ENCODE results near the gene THBS4. TPM values are rescaled to one million over a fixed set of nuclear protein-coding genes. Genes with fewer than 3 reads are reported as not detected.
"Not testable (repeated sequence)": the region's sequence is repeated elsewhere in the genome, so short reads cannot be mapped to it uniquely, and the experiment has no call there.

Gene THBS4
- total RNA-seq, 2 experiments from 2014 or later = 0.41 to 0.76 TPM

DNA sequence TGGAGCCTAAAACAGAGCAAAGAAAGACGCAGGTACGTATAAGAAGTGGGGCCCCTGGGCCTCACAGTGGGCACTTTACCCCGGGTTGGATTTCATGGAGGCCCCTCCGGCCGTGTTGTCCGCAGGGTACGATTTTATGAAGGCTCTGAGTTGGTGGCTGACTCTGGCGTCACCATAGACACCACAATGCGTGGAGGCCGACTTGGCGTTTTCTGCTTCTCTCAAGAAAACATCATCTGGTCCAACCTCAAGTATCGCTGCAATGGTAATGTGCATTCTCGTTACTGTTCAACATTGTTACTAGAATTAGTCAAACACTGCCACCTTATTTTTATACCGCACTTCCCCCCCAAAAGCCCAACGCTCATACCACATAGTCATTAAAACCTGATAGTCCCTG is 47.1 kb downstream of the THBS4 start:
- no peaks in the 10 kb centered on the region for H3K9me3 Mint-ChIP-seq
- no peak for DNase-seq
- no peaks in the 10 kb centered on the region for H3K27me3 Mint-ChIP-seq
- no peaks in the 10 kb centered on the region for H3K36me3 Mint-ChIP-seq
- no peak overlapping the region for H3K27ac Mint-ChIP-seq
- H3K4me1 Mint-ChIP-seq = peaks cover 6% of the 10 kb centered on the region
- no peak overlapping the region for H3K4me3 Mint-ChIP-seq

DNA sequence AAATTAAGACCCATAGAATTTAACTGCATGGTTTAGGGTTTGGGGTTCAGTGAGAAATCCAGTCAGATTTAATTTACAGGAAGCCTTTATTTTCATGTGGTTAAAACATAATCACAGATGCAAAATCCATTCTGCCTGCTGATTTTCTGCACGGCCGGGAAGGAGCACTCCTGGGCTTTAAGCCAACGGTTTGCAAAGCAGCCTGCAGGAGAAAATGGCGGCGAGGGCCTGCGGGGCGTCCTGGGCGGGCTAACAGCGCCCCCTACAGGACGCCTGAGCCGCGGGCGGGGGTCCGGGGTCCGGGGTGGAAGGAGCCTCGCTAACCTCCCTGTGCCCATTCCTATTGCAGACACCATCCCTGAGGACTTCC is 47.6 kb downstream of the THBS4 start:
- peak overlapping the region; percentile 71 for H3K4me3 Mint-ChIP-seq
- H3K27me3 Mint-ChIP-seq = no peaks in the 10 kb centered on the region
- peak; percentile 61 for DNase-seq
- H3K4me1 Mint-ChIP-seq = peaks cover 6% of the 10 kb centered on the region
- H3K27ac Mint-ChIP-seq = peak overlapping the region; percentile 83
- no peaks in the 10 kb centered on the region for H3K36me3 Mint-ChIP-seq
- no peaks in the 10 kb centered on the region for H3K9me3 Mint-ChIP-seq

DNA sequence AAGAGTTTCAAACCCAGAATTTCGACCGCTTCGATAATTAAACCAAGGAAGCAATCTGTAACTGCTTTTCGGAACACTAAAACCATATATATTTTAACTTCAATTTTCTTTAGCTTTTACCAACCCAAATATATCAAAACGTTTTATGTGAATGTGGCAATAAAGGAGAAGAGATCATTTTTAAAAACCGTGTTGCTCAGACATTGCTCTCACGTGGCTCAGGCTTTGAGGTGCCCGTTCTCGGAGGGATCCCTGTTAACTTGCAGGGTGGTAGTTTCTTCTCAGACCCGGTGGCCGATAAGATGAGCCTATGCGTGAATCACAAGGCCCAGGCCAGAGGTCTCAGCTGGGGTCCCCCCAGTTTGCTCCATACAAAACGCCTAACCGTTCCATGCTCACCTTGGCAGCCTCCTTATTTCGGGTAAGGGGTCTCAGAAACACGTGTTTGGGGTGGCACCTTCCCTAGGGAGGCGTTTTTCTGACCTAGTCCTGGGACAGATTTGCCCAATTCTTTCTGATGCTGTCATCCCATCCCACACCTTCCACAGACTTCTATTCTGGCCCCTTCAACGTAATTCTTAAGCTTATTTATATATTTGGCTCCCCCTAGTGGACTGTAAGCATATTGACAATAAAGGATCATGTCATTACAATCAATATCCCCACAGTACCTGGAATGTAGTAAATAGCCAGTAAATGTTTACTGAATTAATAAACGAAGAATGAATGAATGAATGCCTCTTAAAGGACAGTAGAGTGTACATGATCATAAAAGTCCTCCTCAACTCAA is 48.1 kb downstream of the THBS4 start:
- Mint-ChIP-seq H3K9me3 (no peaks in the 10 kb centered on the region), H3K27me3 (no peaks in the 10 kb centered on the region), H3K4me1 (peaks cover 6% of the 10 kb centered on the region), H3K36me3 (no peaks in the 10 kb centered on the region), H3K4me3 (peak overlapping the region; percentile 71), H3K27ac (peak overlapping the region; percentile 83)
- DNase-seq = peak; percentile 18

DNA sequence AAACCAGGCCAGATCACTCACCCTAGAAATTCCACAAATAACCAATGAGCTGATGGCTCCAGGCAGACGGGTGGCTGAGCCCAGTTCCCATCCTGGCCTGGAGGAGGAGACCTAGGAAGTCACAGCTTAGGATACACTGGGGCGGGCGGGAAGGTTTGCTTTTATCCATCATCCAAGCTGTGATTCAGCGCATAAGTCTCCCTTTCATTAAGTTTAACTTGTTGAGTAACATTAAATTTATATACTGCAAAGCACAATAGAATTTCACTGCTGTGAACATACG is 55.7 kb downstream of the THBS4 start:
- DNase-seq = no peak
- Mint-ChIP-seq H3K9me3 (no peaks in the 10 kb centered on the region), H3K27ac (no peak overlapping the region), H3K4me1 (peaks cover 10% of the 10 kb centered on the region), H3K4me3 (no peak overlapping the region), H3K27me3 (no peaks in the 10 kb centered on the region), H3K36me3 (no peaks in the 10 kb centered on the region)

DNA sequence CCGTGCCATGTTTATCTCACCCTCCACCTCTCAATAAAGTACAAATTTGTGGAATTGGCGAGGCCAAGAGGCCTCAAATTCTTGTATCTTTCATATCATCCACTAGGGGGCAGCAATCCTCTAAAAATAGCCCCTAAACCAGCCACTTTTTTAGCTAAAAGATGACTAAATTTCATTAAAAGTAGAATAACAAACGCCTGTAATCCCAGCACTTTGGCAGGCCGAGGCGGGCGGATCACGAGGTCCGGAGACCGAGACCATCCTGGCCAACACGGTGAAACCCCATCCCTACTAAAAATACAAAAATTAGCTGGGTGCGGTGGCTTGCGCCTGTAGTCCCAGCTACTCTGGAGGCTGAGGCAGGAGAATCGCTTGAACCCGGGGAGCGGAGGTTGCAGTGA is 56.6 kb downstream of the THBS4 start:
- H3K4me3 Mint-ChIP-seq, H3K36me3 Mint-ChIP-seq, H3K4me1 Mint-ChIP-seq, H3K27me3 Mint-ChIP-seq, DNase-seq, H3K9me3 Mint-ChIP-seq: not testable (repeated sequence)
- H3K27ac Mint-ChIP-seq = peak overlapping the region; percentile 67

DNA sequence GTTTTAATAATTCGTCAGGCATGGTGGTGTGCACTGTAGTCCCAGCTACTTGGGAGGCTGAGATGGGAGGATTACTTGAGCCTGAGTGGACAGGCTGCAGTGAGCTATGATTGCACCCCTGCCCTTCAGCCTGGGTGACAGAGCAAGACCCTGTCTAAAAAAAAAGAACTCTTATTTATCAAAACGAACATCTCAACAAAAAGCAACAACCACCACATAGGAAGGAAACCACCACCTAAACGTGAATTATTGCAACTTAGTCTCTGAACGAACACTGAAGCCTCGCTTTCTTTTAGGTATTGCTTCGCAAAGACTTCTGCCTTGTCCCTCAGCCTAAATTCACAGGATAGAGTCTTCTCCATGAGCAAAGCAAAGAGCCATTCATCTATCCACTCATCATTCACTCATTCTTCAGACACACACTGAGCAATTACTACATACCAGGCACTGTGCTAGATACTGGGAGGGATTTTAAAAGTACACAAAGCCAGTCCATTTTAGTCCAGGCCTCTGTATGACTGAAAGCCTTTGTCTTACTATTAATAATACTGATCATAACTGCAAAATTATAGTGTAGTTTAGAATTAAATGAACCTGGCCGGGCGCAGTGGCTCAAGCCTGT is 57.4 kb downstream of the THBS4 start:
- peaks cover 2% of the 10 kb centered on the region for H3K36me3 Mint-ChIP-seq
- DNase-seq = no peak
- peak overlapping the region; percentile 49 for H3K27ac Mint-ChIP-seq
- H3K9me3 Mint-ChIP-seq = no peaks in the 10 kb centered on the region
- H3K27me3 Mint-ChIP-seq = no peaks in the 10 kb centered on the region
- no peak overlapping the region for H3K4me3 Mint-ChIP-seq
- peaks cover 10% of the 10 kb centered on the region for H3K4me1 Mint-ChIP-seq

DNA sequence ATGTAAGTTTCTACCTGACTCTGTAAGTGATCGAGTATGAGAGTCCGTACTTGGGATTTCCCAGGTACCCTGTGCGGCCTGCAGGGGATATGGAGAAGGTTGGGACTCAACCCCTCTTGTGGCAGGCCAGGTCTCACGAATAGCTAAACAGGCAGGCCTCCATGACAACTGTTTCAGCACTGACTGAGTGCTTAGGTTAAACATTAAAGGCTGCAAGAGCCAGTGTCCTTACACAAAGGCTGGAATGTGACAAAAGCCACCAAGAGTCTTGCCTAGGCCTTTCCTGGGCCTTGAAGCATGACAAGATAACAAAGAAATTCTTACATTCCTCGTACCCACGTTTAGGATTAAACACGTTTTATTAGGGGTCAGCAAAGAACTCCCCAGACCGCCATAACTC is 58.6 kb downstream of the THBS4 start:
- no peak overlapping the region for H3K27ac Mint-ChIP-seq
- no peak for DNase-seq
- no peak overlapping the region for H3K4me3 Mint-ChIP-seq
- peaks cover 15% of the 10 kb centered on the region for H3K4me1 Mint-ChIP-seq
- no peaks in the 10 kb centered on the region for H3K9me3 Mint-ChIP-seq
- no peaks in the 10 kb centered on the region for H3K27me3 Mint-ChIP-seq
- peaks cover 2% of the 10 kb centered on the region for H3K36me3 Mint-ChIP-seq

DNA sequence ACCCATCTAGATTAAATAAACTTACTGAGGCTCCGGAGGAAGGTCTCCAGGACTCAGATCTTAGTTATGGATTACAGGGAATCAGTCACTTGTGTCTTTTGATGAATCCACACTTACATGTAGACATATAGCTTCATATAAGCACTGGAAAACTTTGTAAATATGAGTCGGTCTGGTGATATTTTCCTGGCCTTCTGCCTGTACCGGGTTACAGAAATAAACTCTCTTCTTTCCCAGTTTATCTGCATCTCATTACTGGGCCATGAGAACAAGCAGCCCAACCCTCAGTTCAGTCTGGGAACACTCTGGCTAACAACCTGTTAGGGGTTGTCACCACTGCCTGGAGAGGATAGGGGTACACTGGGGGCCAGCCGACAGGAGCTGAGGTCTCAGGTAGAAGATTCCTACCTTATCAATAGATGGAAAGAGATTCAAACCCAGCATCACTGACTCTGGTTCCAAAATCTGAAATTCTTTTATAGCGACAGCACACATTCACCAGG is 59.1 kb downstream of the THBS4 start:
- Mint-ChIP-seq H3K27ac (no peak overlapping the region), H3K4me1 (peaks cover 15% of the 10 kb centered on the region), H3K9me3 (no peaks in the 10 kb centered on the region), H3K27me3 (no peaks in the 10 kb centered on the region), H3K36me3 (peaks cover 2% of the 10 kb centered on the region), H3K4me3 (no peak overlapping the region)
- no peak for DNase-seq

DNA sequence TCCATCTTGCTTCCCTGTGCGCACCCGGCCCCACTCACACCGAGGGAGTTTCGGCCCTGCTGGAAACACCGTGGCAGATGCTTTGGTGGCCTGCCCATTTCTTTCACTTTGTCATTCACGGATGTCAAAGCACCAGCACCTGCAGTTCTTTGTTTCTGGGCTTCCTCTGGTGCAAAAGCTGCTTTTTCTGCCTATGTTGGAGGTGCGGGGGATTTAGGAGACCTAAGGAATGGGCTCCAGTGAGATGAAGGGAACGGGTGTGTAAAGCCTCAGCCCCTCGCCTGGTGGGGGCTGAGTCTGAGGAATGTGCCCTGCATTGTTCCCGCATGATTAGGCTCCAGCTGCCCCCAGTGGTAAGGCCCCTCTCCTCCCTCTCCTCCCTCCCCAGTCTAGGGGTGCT is 62.3 kb downstream of the THBS4 start:
- H3K27ac Mint-ChIP-seq = no peak overlapping the region
- peaks cover 5% of the 10 kb centered on the region for H3K36me3 Mint-ChIP-seq
- no peaks in the 10 kb centered on the region for H3K9me3 Mint-ChIP-seq
- DNase-seq = no peak
- no peaks in the 10 kb centered on the region for H3K27me3 Mint-ChIP-seq
- H3K4me1 Mint-ChIP-seq = peaks cover 23% of the 10 kb centered on the region
- no peak overlapping the region for H3K4me3 Mint-ChIP-seq

DNA sequence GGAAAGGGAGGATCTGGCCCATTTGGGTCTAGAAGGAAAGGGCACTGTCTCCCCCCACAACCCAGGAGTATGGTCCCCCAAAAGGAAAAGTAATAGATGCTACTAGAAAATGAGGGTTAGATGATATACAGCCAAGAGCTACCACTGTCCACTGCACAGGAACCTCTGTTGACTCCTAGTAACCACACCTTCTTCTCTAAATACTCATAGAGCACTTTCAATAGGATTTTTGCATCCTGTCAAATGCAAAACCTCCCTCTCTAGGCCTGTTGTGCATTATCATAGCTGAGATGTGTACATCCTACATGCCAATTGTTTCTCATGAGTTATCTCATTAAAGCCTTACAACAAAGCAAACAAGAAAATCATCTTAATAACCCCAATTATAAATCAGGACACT is 66.8 kb downstream of the THBS4 start:
- Mint-ChIP-seq H3K27ac (no peak overlapping the region), H3K4me1 (peaks cover 56% of the 10 kb centered on the region), H3K4me3 (no peak overlapping the region), H3K27me3 (no peaks in the 10 kb centered on the region), H3K9me3 (peaks cover 7% of the 10 kb centered on the region), H3K36me3 (peaks cover 8% of the 10 kb centered on the region)
- no peak for DNase-seq

DNA sequence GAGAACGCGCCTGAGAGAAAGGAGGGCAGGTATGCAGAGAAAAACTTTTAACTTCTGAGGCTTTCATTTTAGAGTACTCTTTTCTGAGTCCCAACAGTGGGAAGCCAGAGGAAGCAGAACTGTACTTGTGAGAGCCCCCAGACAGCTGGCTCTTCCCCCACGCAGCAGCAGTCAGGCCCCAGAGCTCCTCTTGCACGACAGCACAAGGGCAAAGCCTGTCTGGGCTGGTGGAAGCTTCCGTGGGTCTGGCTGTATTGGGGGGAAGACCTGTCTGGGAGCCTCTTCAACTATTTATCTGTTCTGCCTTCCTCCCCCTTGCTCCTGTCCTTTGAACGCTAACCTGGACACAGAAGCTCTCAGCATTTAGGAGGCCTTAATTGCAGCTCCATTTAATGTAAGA is 68.2 kb downstream of the THBS4 start:
- Mint-ChIP-seq H3K36me3 (peaks cover 9% of the 10 kb centered on the region), H3K4me1 (peaks cover 56% of the 10 kb centered on the region), H3K9me3 (peaks cover 10% of the 10 kb centered on the region), H3K4me3 (no peak overlapping the region), H3K27me3 (no peaks in the 10 kb centered on the region), H3K27ac (peak overlapping the region; percentile 37)
- DNase-seq = no peak

DNA sequence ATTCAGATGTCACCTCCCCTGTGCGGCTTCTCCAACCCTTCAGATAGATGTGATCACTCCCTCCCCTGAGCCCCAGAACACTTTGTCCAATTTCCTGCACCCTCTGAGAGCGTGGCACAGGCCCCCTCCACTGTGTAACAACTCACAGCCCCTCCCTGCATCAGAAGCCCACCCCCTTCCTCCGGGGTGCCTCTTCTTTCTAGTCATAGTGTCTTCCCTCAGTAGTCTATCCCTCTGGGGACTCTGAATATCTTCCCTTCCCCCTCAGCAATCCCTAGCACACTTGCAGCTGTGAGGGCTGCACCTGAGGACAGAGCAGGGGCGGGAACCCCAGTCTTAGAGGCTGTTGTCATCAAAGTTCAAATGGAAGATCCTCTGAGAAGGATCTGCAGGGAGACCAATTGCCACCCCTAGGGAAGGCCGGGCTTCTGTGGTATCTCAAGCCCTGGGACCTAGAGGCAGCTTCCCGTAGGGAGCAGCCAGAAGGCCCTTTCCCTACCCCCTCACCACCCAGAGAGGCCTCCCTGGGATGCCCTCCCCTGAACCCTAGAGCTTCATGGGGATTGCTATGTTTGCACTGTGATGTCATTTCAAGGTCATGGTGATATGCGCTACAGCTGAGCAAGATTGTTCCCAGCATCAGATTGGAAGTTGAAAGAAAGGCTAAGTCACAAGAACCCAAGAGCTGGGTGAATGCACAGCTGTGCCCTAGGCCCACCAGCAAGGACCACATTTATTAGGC is 70.7 kb downstream of the THBS4 start:
- no peaks in the 10 kb centered on the region for H3K27me3 Mint-ChIP-seq
- peaks cover 9% of the 10 kb centered on the region for H3K36me3 Mint-ChIP-seq
- H3K27ac Mint-ChIP-seq = no peak overlapping the region
- no peak overlapping the region for H3K4me3 Mint-ChIP-seq
- peaks cover 55% of the 10 kb centered on the region for H3K4me1 Mint-ChIP-seq
- peaks cover 10% of the 10 kb centered on the region for H3K9me3 Mint-ChIP-seq
- DNase-seq = no peak

DNA sequence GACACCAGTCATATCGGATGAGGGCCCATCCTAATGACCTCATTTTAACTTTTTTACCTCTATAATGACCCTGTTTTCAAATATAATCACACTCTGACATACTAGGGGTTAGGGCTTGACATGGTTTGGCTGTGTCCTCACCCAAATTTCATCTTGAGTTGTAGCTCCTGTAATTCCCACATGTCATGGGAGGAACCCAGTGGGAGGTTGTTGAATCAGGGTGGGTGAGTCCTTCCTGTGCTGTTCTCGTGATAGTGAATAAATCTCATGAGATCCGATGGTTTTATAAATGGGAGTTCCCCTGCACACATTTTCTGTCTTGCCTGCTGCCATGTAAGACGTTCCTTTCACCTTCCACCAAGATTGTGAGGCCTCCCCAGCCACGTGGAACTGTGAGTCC is 71.8 kb downstream of the THBS4 start:
- peaks cover 49% of the 10 kb centered on the region for H3K4me1 Mint-ChIP-seq

DNA sequence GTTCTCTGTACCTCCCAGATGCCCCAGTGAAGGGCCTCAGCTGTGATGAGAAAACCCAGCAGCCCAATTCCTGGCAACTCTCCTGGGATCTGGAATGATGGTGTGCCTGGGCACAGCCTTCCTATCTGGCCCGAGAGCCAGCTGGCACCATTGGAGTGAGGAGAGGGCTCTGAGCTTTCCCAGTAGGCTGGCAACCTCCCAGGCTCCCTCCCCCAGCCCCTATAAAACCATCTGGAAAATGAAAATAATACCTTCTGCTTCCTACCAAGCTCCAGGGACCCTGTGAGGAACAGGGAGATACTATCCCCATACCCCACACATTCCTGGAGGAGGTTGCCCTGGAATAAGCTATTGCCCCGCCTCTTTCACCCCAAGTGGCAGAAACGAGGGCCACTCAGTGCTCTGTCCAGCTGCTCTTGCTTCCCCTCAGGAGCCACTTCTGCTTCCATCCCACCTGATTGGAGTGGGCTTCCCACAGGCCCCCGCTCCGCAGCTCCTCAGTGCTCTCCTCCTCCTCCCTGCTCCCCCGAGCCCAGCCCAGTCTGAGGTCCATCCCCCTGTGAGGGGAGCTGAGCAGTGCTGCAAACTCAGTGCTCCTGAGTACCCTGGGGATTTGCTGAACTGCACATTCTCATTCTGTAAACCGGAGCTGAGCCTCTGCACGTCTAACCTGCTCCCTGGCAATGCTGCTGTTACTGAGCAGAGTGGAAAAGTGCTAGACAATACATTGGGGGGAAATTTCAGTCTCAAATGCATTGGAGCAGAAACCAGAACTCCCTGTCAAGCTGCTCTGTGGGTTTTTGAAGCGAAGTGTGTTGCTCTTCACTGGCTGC is 74.7 kb downstream of the THBS4 start:
- Mint-ChIP-seq H3K36me3 (peaks cover 18% of the 10 kb centered on the region), H3K4me1 (peaks cover 22% of the 10 kb centered on the region)

More for the DNA sequence above, 71.8 kb downstream of the THBS4 start:
- no peaks in the 10 kb centered on the region for H3K27me3 Mint-ChIP-seq
- H3K4me3 Mint-ChIP-seq = no peak overlapping the region
- no peak for DNase-seq
- peaks cover 10% of the 10 kb centered on the region for H3K9me3 Mint-ChIP-seq
- H3K36me3 Mint-ChIP-seq = peaks cover 6% of the 10 kb centered on the region
- peak overlapping the region; percentile 44 for H3K27ac Mint-ChIP-seq

More for the DNA sequence above, 74.7 kb downstream of the THBS4 start:
- H3K27ac Mint-ChIP-seq = no peak overlapping the region
- peaks cover 20% of the 10 kb centered on the region for H3K9me3 Mint-ChIP-seq
- no peak for DNase-seq
- H3K27me3 Mint-ChIP-seq = no peaks in the 10 kb centered on the region
- H3K4me3 Mint-ChIP-seq = no peak overlapping the region
